PC-9 (cell line): ENCODE results near the gene ADAT3. TPM values are rescaled to one million over a fixed set of nuclear protein-coding genes. Genes with fewer than 3 reads are reported as not detected.

Source experiments
- BruUV-seq: library from RNA; stranded (reverse); fragments of 400-500 nt; replicated peaks from 2 replicates; lab custom pipeline; 2021; lab: Mats Ljungman, UMichigan
- CTCF ChIA-PET: fragments of 300-600 bp; sonication (Branson Sonifier 250); formaldehyde crosslinking; loops from one replicate; lab custom pipeline; 2022; ENCODE audit warnings: antibody characterized with exemption; lab: Charles Lee
- POLR2A ChIA-PET: fragments of 300-600 bp; sonication (Branson Sonifier 250); formaldehyde crosslinking; loops from one replicate; lab custom pipeline; 2022; ENCODE audit warnings: antibody characterized with exemption; ENCODE audit not compliant: unreplicated experiment; lab: Charles Lee
- DNase-seq, 2 experiments: peaks; one replicate each; pipeline versions ENCODE4 v3.0.0 to v3.0.0-alpha.2; 2015 to 2022; ENCODE audit warnings: mixed read lengths in 1 of 2
- H2AFZ ChIP-seq: fragments of 200-600 bp; sonication (generic); 2 replicates; pipeline ENCODE4 v1.8.1; 2017; ENCODE audit warnings: antibody characterized with exemption
- H3F3A ChIP-seq: fragments of 200-600 bp; sonication (generic); 2 replicates; pipeline ENCODE4 v1.8.1; 2017; ENCODE audit warnings: antibody characterized with exemption, mild to moderate bottlenecking, low read depth; ENCODE audit not compliant: insufficient read depth
- H3K27ac ChIP-seq: fragments of 200-600 bp; sonication (generic); 2 replicates; pipeline ENCODE4 v1.6.1; 2016; ENCODE audit warnings: mixed run types
- H3K27me3 ChIP-seq: fragments of 200-600 bp; sonication (generic); 2 replicates; pipeline ENCODE4 v1.6.1; 2016; ENCODE audit warnings: low read depth, mixed run types; ENCODE audit not compliant: insufficient read depth
- H3K36me3 ChIP-seq: fragments of 200-600 bp; sonication (generic); 2 replicates; pipeline ENCODE4 v1.6.1; 2016; ENCODE audit warnings: low read depth, mixed run types
- H3K4me1 ChIP-seq: fragments of 200-600 bp; sonication (generic); replicated peaks from 2 replicates; pipeline ENCODE4 v1.6.1; 2016; ENCODE audit warnings: mixed run types; ENCODE audit not compliant: insufficient read depth
- H3K4me2 ChIP-seq: fragments of 200-600 bp; sonication (generic); 2 replicates; pipeline ENCODE4 v1.6.1; 2017; ENCODE audit warnings: mixed run types
- H3K4me3 ChIP-seq: fragments of 200-600 bp; sonication (generic); 2 replicates; pipeline ENCODE4 v1.6.1; 2016; ENCODE audit warnings: mixed run types
- H3K79me2 ChIP-seq: fragments of 200-600 bp; sonication (generic); 2 replicates; pipeline ENCODE4 v1.6.1; 2017; ENCODE audit warnings: low read depth, mixed run types
- H3K9me2 ChIP-seq: fragments of 200-600 bp; sonication (generic); 2 replicates; pipeline ENCODE4 v1.8.1; 2017; ENCODE audit warnings: mild to moderate bottlenecking; ENCODE audit not compliant: insufficient read depth
- H3K9me3 ChIP-seq: fragments of 200-600 bp; sonication (generic); 2 replicates; pipeline ENCODE4 v1.8.1; 2016; ENCODE audit warnings: low read depth; ENCODE audit not compliant: insufficient read depth
- H4K20me1 ChIP-seq: fragments of 200-600 bp; sonication (generic); 2 replicates; pipeline ENCODE4 v1.8.1; 2017; ENCODE audit not compliant: insufficient read depth
- EZH2 ChIP-seq: fragments of 200-600 bp; sonication (generic); IDR thresholded peaks from 2 replicates; pipeline ENCODE4 v1.8.0; 2017; ENCODE audit warnings: antibody characterized with exemption, low read depth
- intact Hi-C: fragments of 100-400 bp; cut with micrococcal nuclease; formaldehyde crosslinking; loops from one replicate; pipeline ENCODE4 v1.10.0; 2022; ENCODE audit not compliant: unreplicated experiment
- total RNA-seq: library from RNA; stranded (reverse); gene quantifications from 2 replicates; pipeline ENCODE4 v1.2.3, GENCODE V29; 2021
- TF ChIP-seq, protein P1 (sequence below): fragments of 200-600 bp; sonication (generic); conservative IDR thresholded peaks from 2 replicates; pipeline ENCODE4 v1.6.1; 2017; ENCODE audit warnings: mixed run types, antibody characterized with exemption, mild to moderate bottlenecking, moderate library complexity

ADAT3 gene
- total RNA-seq, 1 experiment from 2014 or later = 7.8 TPM

DNA sequence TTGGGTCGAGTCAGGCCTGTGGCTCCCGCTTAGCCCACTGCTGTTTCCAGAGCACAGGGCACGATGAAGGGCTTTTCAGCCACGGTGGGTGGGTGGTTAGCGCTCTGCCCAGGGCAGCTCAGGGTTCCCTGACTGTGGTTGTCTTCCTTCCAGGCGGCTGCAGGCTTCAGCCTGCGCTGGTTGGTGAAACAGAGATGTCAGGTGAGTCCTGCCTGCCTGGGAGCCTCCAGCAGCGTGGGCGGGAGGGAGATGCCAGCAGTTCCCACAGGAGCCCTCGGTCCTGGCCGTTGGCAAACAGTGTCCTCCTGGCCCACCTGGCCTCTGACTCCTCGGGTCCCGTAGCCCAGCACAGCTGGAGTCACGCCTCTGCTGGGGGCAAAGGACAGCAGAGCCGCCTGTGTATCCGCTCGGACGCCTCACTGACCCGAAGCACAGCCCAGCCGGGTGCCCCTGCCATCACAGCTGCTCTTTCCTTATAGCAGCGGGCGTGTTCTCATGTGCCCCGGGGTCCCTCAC is 9.7 kb downstream of the ADAT3 start:
- Histone ChIP-seq H3K4me1 (no peaks in the 10 kb centered on the region), H3K4me2 (no peak overlapping the region), H3K27ac (no peak overlapping the region), H3F3A (no peaks in the 10 kb centered on the region), H4K20me1 (peaks cover 33% of the 10 kb centered on the region), H3K9me3 (no peaks in the 10 kb centered on the region), H3K27me3 (no peaks in the 10 kb centered on the region), H3K36me3 (no peaks in the 10 kb centered on the region), H3K9me2 (no peaks in the 10 kb centered on the region), H3K79me2 (peaks cover 16% of the 10 kb centered on the region), H2AFZ (no peak overlapping the region), H3K4me3 (no peak overlapping the region)
- intact Hi-C loops = no loop called here
- ChIA-PET POLR2A (no interaction called here), CTCF (no interaction called here)
- BruUV-seq = no TSS peak
- DNase-seq = no peak
- no peak for TF ChIP-seq EZH2
- TF ChIP-seq, protein P1, sequence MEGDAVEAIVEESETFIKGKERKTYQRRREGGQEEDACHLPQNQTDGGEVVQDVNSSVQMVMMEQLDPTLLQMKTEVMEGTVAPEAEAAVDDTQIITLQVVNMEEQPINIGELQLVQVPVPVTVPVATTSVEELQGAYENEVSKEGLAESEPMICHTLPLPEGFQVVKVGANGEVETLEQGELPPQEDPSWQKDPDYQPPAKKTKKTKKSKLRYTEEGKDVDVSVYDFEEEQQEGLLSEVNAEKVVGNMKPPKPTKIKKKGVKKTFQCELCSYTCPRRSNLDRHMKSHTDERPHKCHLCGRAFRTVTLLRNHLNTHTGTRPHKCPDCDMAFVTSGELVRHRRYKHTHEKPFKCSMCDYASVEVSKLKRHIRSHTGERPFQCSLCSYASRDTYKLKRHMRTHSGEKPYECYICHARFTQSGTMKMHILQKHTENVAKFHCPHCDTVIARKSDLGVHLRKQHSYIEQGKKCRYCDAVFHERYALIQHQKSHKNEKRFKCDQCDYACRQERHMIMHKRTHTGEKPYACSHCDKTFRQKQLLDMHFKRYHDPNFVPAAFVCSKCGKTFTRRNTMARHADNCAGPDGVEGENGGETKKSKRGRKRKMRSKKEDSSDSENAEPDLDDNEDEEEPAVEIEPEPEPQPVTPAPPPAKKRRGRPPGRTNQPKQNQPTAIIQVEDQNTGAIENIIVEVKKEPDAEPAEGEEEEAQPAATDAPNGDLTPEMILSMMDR = no peak

DNA sequence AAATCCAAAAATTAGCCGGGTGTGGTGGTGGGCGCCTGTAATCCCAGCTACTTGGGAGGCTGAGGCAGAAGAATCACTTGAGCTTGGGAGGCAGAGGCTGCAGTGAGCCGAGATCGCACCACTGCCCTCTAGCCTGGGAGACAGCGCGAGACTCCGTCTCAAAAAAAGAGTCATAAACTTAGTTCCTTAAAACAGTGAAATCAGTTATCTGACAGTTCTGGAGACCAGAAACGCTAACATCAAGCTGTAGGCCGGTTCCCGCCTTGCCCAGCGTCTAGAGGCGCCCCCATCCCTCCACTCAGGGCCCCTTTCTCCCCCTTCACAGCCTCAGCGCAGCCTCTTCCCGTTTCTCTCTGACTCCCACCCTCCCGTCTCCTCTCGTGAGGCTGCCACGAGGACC is 11.9 kb downstream of the ADAT3 start:
- Histone ChIP-seq H4K20me1 (peaks cover 14% of the 10 kb centered on the region), H3K36me3 (no peaks in the 10 kb centered on the region), H3K4me2 (no peak overlapping the region), H3K27ac (no peak overlapping the region), H3F3A (no peaks in the 10 kb centered on the region), H3K79me2 (no peaks in the 10 kb centered on the region), H3K4me1 (no peaks in the 10 kb centered on the region), H2AFZ (no peak overlapping the region), H3K4me3 (no peak overlapping the region), H3K9me2 (no peaks in the 10 kb centered on the region), H3K27me3 (no peaks in the 10 kb centered on the region), H3K9me3 (no peaks in the 10 kb centered on the region)
- TF ChIP-seq, protein P1 = no peak
- TF ChIP-seq EZH2 = no peak
- DNase-seq = no peak
- CTCF ChIA-PET = no interaction called here
- no TSS peak for BruUV-seq
- POLR2A ChIA-PET = no interaction called here
- intact Hi-C loops = no loop called here

DNA sequence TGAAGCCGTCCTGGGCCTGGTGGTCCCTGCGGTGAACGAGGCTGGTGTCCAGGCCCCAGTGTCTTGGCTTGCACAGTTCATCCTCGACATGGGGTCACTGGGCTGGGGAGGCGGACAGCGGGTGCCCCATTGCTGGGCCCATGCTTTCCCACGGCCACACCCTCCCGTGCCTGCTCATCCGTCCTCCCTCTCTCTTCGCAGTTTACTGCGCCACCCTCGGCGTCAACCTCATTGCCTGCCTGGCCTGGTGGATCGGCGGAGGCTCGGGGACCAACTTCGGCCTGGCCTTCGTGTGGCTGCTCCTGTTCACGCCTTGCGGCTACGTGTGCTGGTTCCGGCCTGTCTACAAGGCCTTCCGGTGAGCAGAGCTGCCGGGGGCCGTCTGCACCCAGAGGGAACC is 12.7 kb downstream of the ADAT3 start:
- Histone ChIP-seq H3K36me3 (no peaks in the 10 kb centered on the region), H3K27ac (no peak overlapping the region), H3K9me3 (no peaks in the 10 kb centered on the region), H3F3A (no peaks in the 10 kb centered on the region), H3K9me2 (no peaks in the 10 kb centered on the region), H3K4me1 (no peaks in the 10 kb centered on the region), H3K27me3 (no peaks in the 10 kb centered on the region), H3K79me2 (no peaks in the 10 kb centered on the region), H2AFZ (no peak overlapping the region), H4K20me1 (peaks cover 14% of the 10 kb centered on the region), H3K4me3 (no peak overlapping the region), H3K4me2 (no peak overlapping the region)
- POLR2A ChIA-PET = no interaction called here
- no peak for DNase-seq
- CTCF ChIA-PET = no interaction called here
- no TSS peak for BruUV-seq
- TF ChIP-seq EZH2 = no peak
- TF ChIP-seq, protein P1 = no peak
- intact Hi-C loops = no loop called here
